ENCODE measurements around the gene CPD.
"Not testable (repeated sequence)": the region's sequence is repeated elsewhere in the genome, so short reads cannot be mapped to it uniquely, and the experiment has no call there.

CPD gene

GRCh38 chr17:30343796-30344195 is 34.9 kb upstream of the CPD start:
- no peak overlapping the region for H3K27ac ChIP-seq (ENCODE audit: low read depth, low read length)

GRCh38 chr17:30344283-30345088 is 34.2 kb upstream of the CPD start:
- H3K4me3 ChIP-seq (ENCODE audit: low read depth, low read length): no peak overlapping the region
- H3K27ac ChIP-seq (ENCODE audit: low read depth, low read length): no peak overlapping the region
- no peak overlapping the region for H3K9ac ChIP-seq (ENCODE audit: low read depth, low read length)

More at GRCh38 chr17:30343796-30344195, 34.9 kb upstream of the CPD start:
- Histone ChIP-seq H3K9me3 (ENCODE audit: control insufficient read depth, insufficient read depth, low read length) (no peaks in the 10 kb centered on the region), H3K4me1 (ENCODE audit: control insufficient read depth, insufficient read depth, low read length) (peaks cover 11% of the 10 kb centered on the region), H3K9ac (ENCODE audit: low read depth, low read length) (no peak overlapping the region), H3K36me3 (ENCODE audit: control insufficient read depth, insufficient read depth, low read length) (no peaks in the 10 kb centered on the region), H3K4me3 (ENCODE audit: low read depth, low read length) (no peak overlapping the region), H3K27me3 (ENCODE audit: control insufficient read depth, insufficient read depth, low read length) (no peaks in the 10 kb centered on the region)

GRCh38 chr17:30345089-30345433 is 33.7 kb upstream of the CPD start:
- no peaks in the 10 kb centered on the region for H3K9me3 ChIP-seq (ENCODE audit: control insufficient read depth, insufficient read depth, low read length)
- no peak overlapping the region for H3K27ac ChIP-seq (ENCODE audit: low read depth, low read length)
- no peak overlapping the region for H3K4me3 ChIP-seq (ENCODE audit: low read depth, low read length)
- H3K9ac ChIP-seq (ENCODE audit: low read depth, low read length): no peak overlapping the region
- H3K4me1 ChIP-seq (ENCODE audit: control insufficient read depth, insufficient read depth, low read length): peaks cover 9% of the 10 kb centered on the region
- H3K36me3 ChIP-seq (ENCODE audit: control insufficient read depth, insufficient read depth, low read length): no peaks in the 10 kb centered on the region
- no peaks in the 10 kb centered on the region for H3K27me3 ChIP-seq (ENCODE audit: control insufficient read depth, insufficient read depth, low read length)

More at GRCh38 chr17:30344283-30345088, 34.2 kb upstream of the CPD start:
- H3K4me1 ChIP-seq (ENCODE audit: control insufficient read depth, insufficient read depth, low read length): peaks cover 11% of the 10 kb centered on the region
- no peaks in the 10 kb centered on the region for H3K27me3 ChIP-seq (ENCODE audit: control insufficient read depth, insufficient read depth, low read length)
- H3K9me3 ChIP-seq (ENCODE audit: control insufficient read depth, insufficient read depth, low read length): no peaks in the 10 kb centered on the region
- H3K36me3 ChIP-seq (ENCODE audit: control insufficient read depth, insufficient read depth, low read length): no peaks in the 10 kb centered on the region

GRCh38 chr17:30345527-30346075 is 33.1 kb upstream of the CPD start:
- Histone ChIP-seq H3K9ac (ENCODE audit: low read depth, low read length) (no peak overlapping the region), H3K27ac (ENCODE audit: low read depth, low read length) (no peak overlapping the region), H3K4me3 (ENCODE audit: low read depth, low read length) (no peak overlapping the region)

GRCh38 chr17:30346221-30346795 is 32.4 kb upstream of the CPD start:
- Histone ChIP-seq H3K4me3 (ENCODE audit: low read depth, low read length) (no peak overlapping the region), H3K9me3 (ENCODE audit: control insufficient read depth, insufficient read depth, low read length) (no peaks in the 10 kb centered on the region), H3K27me3 (ENCODE audit: control insufficient read depth, insufficient read depth, low read length) (no peaks in the 10 kb centered on the region), H3K9ac (ENCODE audit: low read depth, low read length) (no peak overlapping the region), H3K4me1 (ENCODE audit: control insufficient read depth, insufficient read depth, low read length) (no peaks in the 10 kb centered on the region), H3K36me3 (ENCODE audit: control insufficient read depth, insufficient read depth, low read length) (no peaks in the 10 kb centered on the region), H3K27ac (ENCODE audit: low read depth, low read length) (no peak overlapping the region)

More at GRCh38 chr17:30345527-30346075, 33.1 kb upstream of the CPD start:
- peaks cover 4% of the 10 kb centered on the region for H3K4me1 ChIP-seq (ENCODE audit: control insufficient read depth, insufficient read depth, low read length)
- H3K9me3 ChIP-seq (ENCODE audit: control insufficient read depth, insufficient read depth, low read length): no peaks in the 10 kb centered on the region
- H3K36me3 ChIP-seq (ENCODE audit: control insufficient read depth, insufficient read depth, low read length): no peaks in the 10 kb centered on the region
- no peaks in the 10 kb centered on the region for H3K27me3 ChIP-seq (ENCODE audit: control insufficient read depth, insufficient read depth, low read length)

GRCh38 chr17:30347488-30347887 is 31.2 kb upstream of the CPD start:
- Histone ChIP-seq H3K36me3 (ENCODE audit: control insufficient read depth, insufficient read depth, low read length) (no peaks in the 10 kb centered on the region), H3K4me3 (ENCODE audit: low read depth, low read length) (no peak overlapping the region), H3K9me3 (ENCODE audit: control insufficient read depth, insufficient read depth, low read length) (no peaks in the 10 kb centered on the region), H3K9ac (ENCODE audit: low read depth, low read length) (no peak overlapping the region), H3K27ac (ENCODE audit: low read depth, low read length) (no peak overlapping the region), H3K4me1 (ENCODE audit: control insufficient read depth, insufficient read depth, low read length) (no peaks in the 10 kb centered on the region), H3K27me3 (ENCODE audit: control insufficient read depth, insufficient read depth, low read length) (no peaks in the 10 kb centered on the region)

GRCh38 chr17:30349252-30349651 is 29.5 kb upstream of the CPD start:
- H3K27ac ChIP-seq (ENCODE audit: low read depth, low read length): no peak overlapping the region
- no peaks in the 10 kb centered on the region for H3K9me3 ChIP-seq (ENCODE audit: control insufficient read depth, insufficient read depth, low read length)
- no peaks in the 10 kb centered on the region for H3K36me3 ChIP-seq (ENCODE audit: control insufficient read depth, insufficient read depth, low read length)
- H3K4me1 ChIP-seq (ENCODE audit: control insufficient read depth, insufficient read depth, low read length): no peaks in the 10 kb centered on the region
- no peaks in the 10 kb centered on the region for H3K27me3 ChIP-seq (ENCODE audit: control insufficient read depth, insufficient read depth, low read length)
- no peak overlapping the region for H3K9ac ChIP-seq (ENCODE audit: low read depth, low read length)
- H3K4me3 ChIP-seq (ENCODE audit: low read depth, low read length): no peak overlapping the region

GRCh38 chr17:30351263-30351662 is 27.5 kb upstream of the CPD start:
- not testable (repeated sequence) for H3K9me3 ChIP-seq (ENCODE audit: control insufficient read depth, insufficient read depth, low read length); H3K36me3 ChIP-seq (ENCODE audit: control insufficient read depth, insufficient read depth, low read length); H3K27me3 ChIP-seq (ENCODE audit: control insufficient read depth, insufficient read depth, low read length); H3K27ac ChIP-seq (ENCODE audit: low read depth, low read length); H3K4me3 ChIP-seq (ENCODE audit: low read depth, low read length); H3K4me1 ChIP-seq (ENCODE audit: control insufficient read depth, insufficient read depth, low read length); H3K9ac ChIP-seq (ENCODE audit: low read depth, low read length)

- Histone ChIP-seq H3K9me3 (ENCODE audit: control insufficient read depth, insufficient read depth, low read length) (no peaks in the 10 kb centered on the region), H3K4me1 (ENCODE audit: control insufficient read depth, insufficient read depth, low read length) (no peaks in the 10 kb centered on the region), H3K9ac (ENCODE audit: low read depth, low read length) (no peak overlapping the region), H3K36me3 (ENCODE audit: control insufficient read depth, insufficient read depth, low read length) (no peaks in the 10 kb centered on the region), H3K27ac (ENCODE audit: low read depth, low read length) (no peak overlapping the region), H3K4me3 (ENCODE audit: low read depth, low read length) (no peak overlapping the region), H3K27me3 (ENCODE audit: control insufficient read depth, insufficient read depth, low read length) (no peaks in the 10 kb centered on the region)
Observed at GRCh38 chr17:30351735-30352134, 27.0 kb upstream of the CPD start.

GRCh38 chr17:30352240-30352814 is 26.4 kb upstream of the CPD start:
- no peak overlapping the region for H3K9ac ChIP-seq (ENCODE audit: low read depth, low read length)
- H3K27me3 ChIP-seq (ENCODE audit: control insufficient read depth, insufficient read depth, low read length): no peaks in the 10 kb centered on the region
- H3K4me3 ChIP-seq (ENCODE audit: low read depth, low read length): no peak overlapping the region
- no peaks in the 10 kb centered on the region for H3K4me1 ChIP-seq (ENCODE audit: control insufficient read depth, insufficient read depth, low read length)
- H3K9me3 ChIP-seq (ENCODE audit: control insufficient read depth, insufficient read depth, low read length): no peaks in the 10 kb centered on the region
- no peaks in the 10 kb centered on the region for H3K36me3 ChIP-seq (ENCODE audit: control insufficient read depth, insufficient read depth, low read length)
- no peak overlapping the region for H3K27ac ChIP-seq (ENCODE audit: low read depth, low read length)

- Histone ChIP-seq H3K4me1 (ENCODE audit: control insufficient read depth, insufficient read depth, low read length) (no peaks in the 10 kb centered on the region), H3K9me3 (ENCODE audit: control insufficient read depth, insufficient read depth, low read length) (no peaks in the 10 kb centered on the region), H3K27me3 (ENCODE audit: control insufficient read depth, insufficient read depth, low read length) (no peaks in the 10 kb centered on the region), H3K9ac (ENCODE audit: low read depth, low read length) (no peak overlapping the region), H3K4me3 (ENCODE audit: low read depth, low read length) (no peak overlapping the region), H3K27ac (ENCODE audit: low read depth, low read length) (no peak overlapping the region), H3K36me3 (ENCODE audit: control insufficient read depth, insufficient read depth, low read length) (no peaks in the 10 kb centered on the region)
Observed at GRCh38 chr17:30354701-30355100, 24.0 kb upstream of the CPD start.
